Umbilical cord (tissue), 2 donors: ENCODE data around the gene HECTD1. TPM values are rescaled to one million over a fixed set of nuclear protein-coding genes. Genes with fewer than 3 reads are reported as not detected.
A peak's percentile ranks its signal among the peaks of the same experiment; 100 is the strongest.
"Not testable (repeated sequence)": the region's sequence is repeated elsewhere in the genome, so short reads cannot be mapped to it uniquely, and the experiment has no call there.

Source experiments
- DNase-seq: peaks from one replicate; pipeline ENCODE4 v3.0.0-alpha.2; 2015; ENCODE audit warnings: low spot score
- total RNA-seq: library from RNA; depleted of rRNA; stranded (reverse); fragments of >200 nt; gene quantifications from one replicate; pipeline ENCODE4 v1.2.3, GENCODE V29; 2014; ENCODE audit warnings: low replicate concordance; ENCODE audit not compliant: insufficient read depth

The HECTD1 gene
- total RNA-seq, 1 donor from 2014 or later: 328 TPM

GRCh38 chr14:31228533-31228932 lies 20.9 kb upstream of the HECTD1 start:
- DNase-seq: no peak

GRCh38 chr14:31224808-31225207 lies 17.2 kb upstream of the HECTD1 start:
- no peak for DNase-seq

GRCh38 chr14:31223331-31223730 lies 15.7 kb upstream of the HECTD1 start:
- DNase-seq: peak; percentile 91

GRCh38 chr14:31222834-31223233 lies 15.2 kb upstream of the HECTD1 start:
- DNase-seq: no peak

GRCh38 chr14:31221266-31221665 lies 13.7 kb upstream of the HECTD1 start:
- DNase-seq: no peak

GRCh38 chr14:31219169-31219568 lies 11.6 kb upstream of the HECTD1 start:
- DNase-seq: no peak

- DNase-seq: no peak
Observed at GRCh38 chr14:31216359-31216758, 8.8 kb upstream of the HECTD1 start.

GRCh38 chr14:31212893-31213292 lies 5.3 kb upstream of the HECTD1 start:
- no peak for DNase-seq

GRCh38 chr14:31209605-31210004 lies 2.0 kb upstream of the HECTD1 start:
- no peak for DNase-seq

GRCh38 chr14:31208546-31209424 lies 1.2 kb upstream of the HECTD1 start:
- DNase-seq: no peak

- no peak for DNase-seq
Observed at GRCh38 chr14:31207287-31207754, 272 bp downstream of the HECTD1 start.

- peak; percentile 26 for DNase-seq
Observed at GRCh38 chr14:31206536-31207286, 882 bp downstream of the HECTD1 start.

- DNase-seq: peak; percentile 49
Observed at GRCh38 chr14:31205681-31206535, 1.7 kb downstream of the HECTD1 start.

- DNase-seq: no peak
Observed at GRCh38 chr14:31204593-31205534, 2.7 kb downstream of the HECTD1 start.

GRCh38 chr14:31203899-31204592 lies 3.5 kb downstream of the HECTD1 start:
- not testable (repeated sequence) for DNase-seq

- no peak for DNase-seq
Observed at GRCh38 chr14:31203414-31203742, 4.2 kb downstream of the HECTD1 start.

- no peak for DNase-seq
Observed at GRCh38 chr14:31201111-31201510, 6.5 kb downstream of the HECTD1 start.

- no peak for DNase-seq
Observed at GRCh38 chr14:31200702-31200990, 6.9 kb downstream of the HECTD1 start.

- no peak for DNase-seq
Observed at GRCh38 chr14:31197671-31198070, 9.9 kb downstream of the HECTD1 start.

- DNase-seq: no peak
Observed at GRCh38 chr14:31196839-31197492, 10.6 kb downstream of the HECTD1 start.
